GM21367 (cell line): ENCODE results near the gene RLN2.
A peak's percentile ranks its signal among the peaks of the same experiment; 100 is the strongest.
"Not testable (repeated sequence)": the region's sequence is repeated elsewhere in the genome, so short reads cannot be mapped to it uniquely, and the experiment has no call there.

Experiments used
- ATAC-seq: cut with Tn5 transposase; IDR thresholded peaks from one replicate; pipeline ENCODE4 v1.9.1; 2021; ENCODE audit not compliant: unreplicated experiment

RLN2 gene

DNA sequence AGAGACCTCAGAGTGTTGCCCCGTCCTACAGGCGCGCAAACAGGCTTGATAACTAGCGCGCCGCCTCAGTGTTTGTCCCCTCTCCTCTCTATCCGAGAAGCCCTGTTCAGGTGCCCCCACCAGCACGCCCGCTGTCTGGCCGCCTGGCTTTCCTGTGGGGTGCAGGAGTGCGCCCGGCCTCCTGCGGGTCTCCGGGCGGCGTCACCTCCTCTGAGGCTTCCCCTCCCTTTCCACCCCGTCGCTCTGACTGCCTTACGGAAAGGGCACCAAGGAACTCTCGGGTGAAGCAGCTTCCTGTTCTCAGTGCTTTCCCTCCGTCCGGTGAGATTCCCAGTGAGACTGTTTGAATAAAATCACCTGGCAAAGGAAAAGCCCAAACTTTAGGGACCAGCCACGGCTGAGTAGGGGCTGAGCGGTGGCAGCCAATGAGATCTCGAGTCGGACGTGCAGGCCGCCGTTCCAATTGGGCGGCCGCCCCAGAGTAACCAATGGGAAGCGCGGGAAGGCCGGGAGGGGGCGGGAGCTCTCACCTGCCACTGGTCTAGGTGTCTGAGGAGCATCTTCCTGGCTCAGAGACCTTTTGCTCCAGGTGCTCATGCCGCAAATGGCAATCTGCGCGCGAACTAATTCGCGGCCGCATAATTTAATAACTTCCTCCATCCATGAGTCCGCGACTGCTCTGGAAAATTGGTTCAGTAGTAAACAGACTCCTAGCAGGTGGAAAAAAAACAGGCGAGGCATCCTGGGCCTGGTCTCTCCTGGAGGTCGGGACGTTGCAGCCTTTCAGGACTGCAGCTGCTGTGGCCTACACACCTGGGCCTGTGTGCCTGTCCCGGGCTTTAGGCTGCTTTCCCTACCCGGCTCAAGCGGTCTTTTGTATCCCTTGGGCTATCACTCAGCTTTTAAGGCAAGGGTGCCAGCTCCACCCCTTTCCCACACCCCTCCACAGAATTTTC, at the start of gene RLN2:
Gene RLN2, minus strand, starts transcription at position 877 of the 956 bp plus-strand sequence. Its CDS starts 136 bp downstream, at position 741.
- peak; percentile 97 for ATAC-seq

- no peak for ATAC-seq
Measured at GRCh38 chr9:5354184-5354583, 49.7 kb upstream of the RLN2 start.

GRCh38 chr9:5352637-5353248, 48.2 kb upstream of the RLN2 start:
- ATAC-seq: no peak

DNA sequence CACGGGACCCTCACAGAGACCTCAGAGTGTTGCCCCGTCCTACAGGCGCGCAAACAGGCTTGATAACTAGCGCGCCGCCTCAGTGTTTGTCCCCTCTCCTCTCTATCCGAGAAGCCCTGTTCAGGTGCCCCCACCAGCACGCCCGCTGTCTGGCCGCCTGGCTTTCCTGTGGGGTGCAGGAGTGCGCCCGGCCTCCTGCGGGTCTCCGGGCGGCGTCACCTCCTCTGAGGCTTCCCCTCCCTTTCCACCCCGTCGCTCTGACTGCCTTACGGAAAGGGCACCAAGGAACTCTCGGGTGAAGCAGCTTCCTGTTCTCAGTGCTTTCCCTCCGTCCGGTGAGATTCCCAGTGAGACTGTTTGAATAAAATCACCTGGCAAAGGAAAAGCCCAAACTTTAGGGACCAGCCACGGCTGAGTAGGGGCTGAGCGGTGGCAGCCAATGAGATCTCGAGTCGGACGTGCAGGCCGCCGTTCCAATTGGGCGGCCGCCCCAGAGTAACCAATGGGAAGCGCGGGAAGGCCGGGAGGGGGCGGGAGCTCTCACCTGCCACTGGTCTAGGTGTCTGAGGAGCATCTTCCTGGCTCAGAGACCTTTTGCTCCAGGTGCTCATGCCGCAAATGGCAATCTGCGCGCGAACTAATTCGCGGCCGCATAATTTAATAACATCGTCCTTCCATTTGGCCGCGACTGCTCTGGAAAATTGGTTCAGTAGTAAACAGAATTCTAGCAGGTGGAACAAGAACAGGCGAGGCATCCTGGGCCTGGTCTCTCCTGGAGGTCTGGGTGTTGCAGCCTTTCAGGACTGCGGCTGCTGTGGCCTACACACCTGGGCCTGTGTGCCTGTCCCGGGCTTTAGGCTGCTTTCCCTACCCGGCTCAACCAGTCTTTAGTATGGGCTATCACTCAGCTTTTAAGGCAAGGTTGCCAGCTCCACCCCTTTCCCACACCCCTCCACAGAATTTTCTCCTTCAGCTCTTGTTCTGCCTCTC, 34.8 kb upstream of the RLN2 start, which contains the start of gene RLN1:
Gene RLN1, minus strand, starts transcription at position 885 of the 990 bp plus-strand sequence. Its CDS starts 130 bp downstream, at position 755.
- peak; percentile 99 for ATAC-seq

- ATAC-seq: no peak
Measured at GRCh38 chr9:5336688-5337087, 32.2 kb upstream of the RLN2 start.

GRCh38 chr9:5331276-5331675, 26.8 kb upstream of the RLN2 start:
- ATAC-seq: not testable (repeated sequence)

- ATAC-seq: no peak
Measured at GRCh38 chr9:5326893-5327548, 22.5 kb upstream of the RLN2 start.

DNA sequence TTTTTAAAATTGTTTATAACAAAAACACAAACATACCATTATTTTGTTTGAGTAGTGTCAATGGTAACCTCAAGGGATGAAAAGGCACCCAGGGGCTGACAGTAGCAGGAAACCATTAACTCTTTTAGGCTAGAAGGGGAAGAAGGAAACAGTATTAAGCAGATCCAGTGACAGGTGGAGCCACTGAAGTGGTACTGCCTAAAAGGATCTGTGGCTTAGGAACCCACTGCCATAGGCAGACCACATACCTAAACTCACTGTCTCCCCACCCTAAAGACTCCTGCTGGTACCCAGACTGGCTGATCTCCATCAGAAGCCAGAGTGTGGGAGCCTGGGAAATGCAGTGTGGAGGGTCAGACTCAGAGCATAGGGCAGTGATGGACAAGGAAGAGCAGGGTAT, 21.7 kb upstream of the RLN2 start:
- ATAC-seq: no peak

DNA sequence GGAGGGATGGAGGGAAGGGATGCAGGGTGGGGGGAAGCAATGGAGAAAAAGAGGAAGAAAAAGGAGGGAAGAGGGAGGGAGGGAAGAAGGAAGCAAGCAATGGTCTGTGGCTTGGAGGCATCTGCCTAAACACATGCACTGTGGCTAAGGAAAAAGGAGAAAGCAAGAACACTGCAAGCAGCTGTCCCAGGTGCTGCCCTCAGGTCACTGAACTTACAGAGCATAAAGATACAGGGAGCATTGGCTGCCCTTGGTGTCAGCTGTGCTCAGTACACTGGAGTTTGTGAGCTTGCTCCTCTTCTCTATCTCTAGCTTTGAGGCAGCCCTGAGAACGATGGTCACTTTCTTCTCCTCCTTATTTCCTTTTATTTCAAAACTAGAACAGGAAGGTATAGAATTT, 17.1 kb upstream of the RLN2 start:
- ATAC-seq: not testable (repeated sequence)

DNA sequence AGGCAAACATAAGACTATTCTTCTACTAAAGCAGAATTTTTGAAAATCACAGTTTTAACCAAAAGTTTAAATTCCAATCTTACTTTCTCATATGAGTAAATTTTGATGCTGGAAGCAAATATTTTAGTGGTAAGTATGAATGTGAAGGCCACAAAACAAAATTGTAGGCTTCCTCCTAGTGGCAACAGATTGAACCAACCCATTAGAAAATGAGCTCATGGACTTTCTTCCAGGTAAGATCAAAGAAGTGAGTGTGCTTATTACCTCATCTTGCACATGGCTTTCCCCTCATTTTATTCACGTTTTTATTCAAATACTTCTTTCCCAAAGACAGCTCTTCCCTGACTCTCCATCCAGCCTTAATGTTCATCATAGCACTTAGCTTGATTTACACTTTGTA, 16.5 kb upstream of the RLN2 start:
- ATAC-seq: no peak

- ATAC-seq: not testable (repeated sequence)
Measured at GRCh38 chr9:5316406-5316805, 11.9 kb upstream of the RLN2 start.

DNA sequence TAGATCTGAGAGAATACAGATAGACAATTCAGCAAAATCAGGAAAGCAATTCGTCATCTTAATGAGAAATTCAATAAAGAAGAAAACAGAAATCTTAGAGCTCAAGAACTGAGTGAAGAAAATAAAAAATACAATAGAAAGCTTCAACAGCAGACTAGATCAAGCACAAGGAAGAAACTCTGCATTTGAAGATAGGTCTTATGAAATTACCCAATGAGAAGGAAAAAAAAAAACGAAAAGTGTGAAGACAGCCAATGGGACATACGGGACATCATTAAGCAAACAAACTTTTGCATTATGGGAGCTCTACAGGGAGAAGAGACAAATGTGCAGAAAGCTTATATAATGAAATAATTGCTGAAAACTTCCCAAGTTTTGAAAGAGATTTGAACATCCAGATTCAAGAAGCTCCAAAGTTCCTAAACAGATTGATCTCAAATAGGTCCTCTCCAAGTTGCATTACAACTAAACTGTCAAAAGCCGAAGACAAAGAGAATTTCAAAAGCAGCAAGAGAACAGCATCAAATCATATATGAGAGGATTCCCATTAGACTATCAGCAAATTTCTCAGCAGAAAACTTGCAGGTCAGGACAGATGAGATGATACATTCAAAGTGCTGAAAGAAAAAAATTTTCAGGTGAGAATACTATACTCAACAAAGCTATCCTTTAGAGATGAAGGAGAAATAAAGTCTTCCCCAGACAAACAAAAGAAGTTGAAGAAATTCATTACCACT, 10.8 kb upstream of the RLN2 start:
- ATAC-seq: no peak

DNA sequence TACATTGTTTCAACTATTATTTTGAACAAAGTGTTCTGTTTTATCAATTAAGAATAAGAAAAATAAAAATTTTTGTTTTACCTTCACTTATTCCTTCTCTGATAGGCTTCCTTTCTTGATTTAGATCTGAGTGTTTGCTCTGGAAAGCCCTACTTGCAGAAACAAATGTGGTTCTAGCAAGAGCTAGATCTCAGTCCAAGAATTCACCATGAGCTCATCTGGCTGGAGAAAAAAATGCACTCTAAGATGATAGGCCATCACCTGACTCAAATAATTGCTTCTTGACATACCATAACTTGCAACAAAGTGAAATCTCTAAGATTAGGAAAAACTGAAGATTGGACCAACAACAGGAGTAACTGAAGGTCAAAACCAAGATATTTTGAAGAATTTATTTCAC, 6.3 kb upstream of the RLN2 start:
- ATAC-seq: no peak

DNA sequence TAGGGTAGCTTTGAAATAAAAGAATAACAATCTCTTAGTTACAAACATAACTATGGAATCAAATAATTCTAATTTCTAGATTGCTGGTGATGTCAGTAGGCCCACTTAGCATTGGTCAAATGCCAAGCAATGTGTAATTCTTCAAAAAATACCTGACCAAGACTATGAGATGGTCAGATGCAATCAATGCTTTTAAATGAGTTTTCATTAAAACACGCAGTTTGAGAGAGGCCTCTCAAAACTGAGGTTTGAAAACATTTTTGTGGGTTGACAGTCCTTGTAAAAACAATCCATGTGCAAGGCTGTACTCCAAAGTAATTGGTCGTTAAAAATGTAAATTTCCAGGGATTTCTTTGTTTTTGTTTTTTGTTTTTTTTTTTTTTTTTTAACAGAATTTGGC, 1.2 kb upstream of the RLN2 start:
- ATAC-seq: no peak

GRCh38 chr9:5301544-5301943, 3.0 kb downstream of the RLN2 start:
- ATAC-seq: no peak

- ATAC-seq: no peak
Measured at GRCh38 chr9:5292141-5292540, 12.4 kb downstream of the RLN2 start.

DNA sequence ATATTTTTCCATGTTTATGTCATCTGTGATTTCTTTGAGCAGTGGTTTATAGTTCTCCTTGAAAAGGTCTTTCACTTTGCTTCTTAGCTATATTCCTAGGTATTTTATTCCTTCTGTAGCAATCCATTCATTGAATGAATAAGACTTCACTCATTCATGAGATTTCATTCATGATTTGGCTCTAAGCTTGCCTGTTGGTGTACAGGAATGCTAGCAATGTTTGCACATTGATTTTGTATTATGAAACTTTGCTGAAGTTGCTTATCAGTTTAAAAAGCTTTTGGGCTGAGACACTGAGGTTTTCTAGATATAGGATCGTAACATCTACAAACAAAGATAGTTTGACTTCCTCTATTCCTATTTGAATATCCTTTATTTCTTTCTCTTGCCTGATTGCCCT, 15.9 kb downstream of the RLN2 start:
- no peak for ATAC-seq

- ATAC-seq: no peak
Measured at GRCh38 chr9:5286262-5286661, 18.3 kb downstream of the RLN2 start.

- ATAC-seq: no peak
Measured at GRCh38 chr9:5278486-5278885, 26.0 kb downstream of the RLN2 start.

DNA sequence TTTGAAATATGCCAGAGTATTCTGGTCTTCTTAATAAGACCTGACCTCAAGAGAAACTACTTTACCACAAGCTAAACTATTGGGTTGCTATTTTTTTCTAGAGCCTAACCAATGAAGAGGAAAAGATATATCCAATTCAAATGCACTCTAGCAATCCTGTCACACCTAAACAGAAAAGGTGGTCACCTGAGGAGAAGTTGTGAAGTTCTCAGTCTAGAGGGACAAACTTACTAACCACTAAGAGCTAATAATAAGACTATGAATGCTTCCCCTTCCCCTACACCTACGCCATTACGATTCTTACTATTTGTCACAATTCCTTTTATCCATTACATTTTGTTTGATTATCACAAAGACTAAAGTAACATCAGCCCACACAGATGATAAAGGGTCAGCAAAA, 29.7 kb downstream of the RLN2 start:
- no peak for ATAC-seq
